Dermis blood vessel endothelial cell (primary cell): Measurements from ENCODE around the gene GSTM3. TPM values are rescaled to one million over a fixed set of nuclear protein-coding genes. Genes with fewer than 3 reads are reported as not detected.
A peak's percentile ranks its signal among the peaks of the same experiment; 100 is the strongest.
"Not testable (repeated sequence)": the region's sequence is repeated elsewhere in the genome, so short reads cannot be mapped to it uniquely, and the experiment has no call there.

Experiments
- DNase-seq: peaks from one replicate; pipeline ENCODE4 v3.0.0; 2010
- total RNA-seq: library from RNA; depleted of rRNA; stranded (reverse); fragments of >200 nt; gene quantifications from 2 replicates; pipeline ENCODE4 v1.2.3, GENCODE V29; 2014

Gene GSTM3
- total RNA-seq, 1 donor from 2014 or later, result 54.1 TPM

- DNase-seq, result no peak
Measured at GRCh38 chr1:109726007-109726406, 14.8 kb downstream of the GSTM3 start.

GRCh38 chr1:109725510-109725909, 15.3 kb downstream of the GSTM3 start:
- no peak for DNase-seq

GRCh38 chr1:109724933-109725332, 15.9 kb downstream of the GSTM3 start:
- DNase-seq, result no peak

- DNase-seq, result no peak
Measured at GRCh38 chr1:109722908-109723691, 17.7 kb downstream of the GSTM3 start.

- DNase-seq, result no peak
Measured at GRCh38 chr1:109721971-109722370, 18.9 kb downstream of the GSTM3 start.

GRCh38 chr1:109721042-109721441, 19.8 kb downstream of the GSTM3 start:
- no peak for DNase-seq

GRCh38 chr1:109719337-109719837, 21.5 kb downstream of the GSTM3 start:
- DNase-seq, result peak; percentile 12

GRCh38 chr1:109718495-109718894, 22.3 kb downstream of the GSTM3 start:
- DNase-seq, result peak; percentile 46

GRCh38 chr1:109717729-109718128, 23.1 kb downstream of the GSTM3 start:
- DNase-seq, result no peak

GRCh38 chr1:109716570-109717090, 24.2 kb downstream of the GSTM3 start:
- no peak for DNase-seq

GRCh38 chr1:109716121-109716520, 24.7 kb downstream of the GSTM3 start:
- no peak for DNase-seq

GRCh38 chr1:109714661-109715372, 26.0 kb downstream of the GSTM3 start:
- no peak for DNase-seq

GRCh38 chr1:109713636-109714035, 27.2 kb downstream of the GSTM3 start:
- no peak for DNase-seq

- DNase-seq, result no peak
Measured at GRCh38 chr1:109712321-109712864, 28.4 kb downstream of the GSTM3 start.

- peak; percentile 2 for DNase-seq
Measured at GRCh38 chr1:109711593-109712320, 29.1 kb downstream of the GSTM3 start, which contains the start of gene GSTM5. TSS of gene GSTM5 (plus strand) at chr1:109712251. CDS start at chr1:109712313, 62 bp downstream.

- DNase-seq, result not testable (repeated sequence)
Measured at GRCh38 chr1:109709822-109710221, 31.0 kb downstream of the GSTM3 start.

GRCh38 chr1:109708949-109709348, 31.9 kb downstream of the GSTM3 start:
- DNase-seq, result peak; percentile 0

GRCh38 chr1:109705411-109705810, 35.4 kb downstream of the GSTM3 start:
- DNase-seq, result no peak

GRCh38 chr1:109704173-109704572, 36.7 kb downstream of the GSTM3 start:
- peak; percentile 7 for DNase-seq

- peak; percentile 0 for DNase-seq
Measured at GRCh38 chr1:109702940-109703339, 37.9 kb downstream of the GSTM3 start.

GRCh38 chr1:109697861-109698260, 43.0 kb downstream of the GSTM3 start:
- not testable (repeated sequence) for DNase-seq

- no peak for DNase-seq
Measured at GRCh38 chr1:109697066-109697465, 43.8 kb downstream of the GSTM3 start.
